Kasumi-1 (cell line): ENCODE measurements around the gene MC3R.

ENCODE experiments used
- DNase-seq, 2 experiments: peaks; one replicate each; lab custom pipeline; 2025; lab: John Stamatoyannopoulos, UW

MC3R gene

DNA sequence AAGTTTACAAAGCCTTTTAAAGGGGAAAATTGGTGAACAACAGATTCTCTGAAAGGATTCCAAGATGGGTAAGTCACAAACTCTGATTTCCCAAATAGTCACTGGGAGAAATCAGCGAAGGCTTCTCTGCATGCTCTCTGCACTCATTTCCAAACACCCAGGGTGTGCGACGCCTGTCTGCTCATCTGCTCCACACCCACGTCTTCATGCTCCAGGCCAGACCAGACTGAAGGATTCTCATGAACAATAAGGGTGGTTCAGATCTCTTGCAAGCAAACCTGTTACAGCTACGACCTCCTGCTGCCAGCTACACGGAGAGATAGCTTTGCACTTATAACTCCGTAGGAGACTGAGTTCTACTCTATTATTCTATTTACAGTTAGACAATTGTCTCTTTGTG lies 1.4 kb downstream of the MC3R start:
- DNase-seq = no peak

- no peak for DNase-seq
Measured at GRCh38 chr20:56257604-56258003, 9.1 kb downstream of the MC3R start.

DNA sequence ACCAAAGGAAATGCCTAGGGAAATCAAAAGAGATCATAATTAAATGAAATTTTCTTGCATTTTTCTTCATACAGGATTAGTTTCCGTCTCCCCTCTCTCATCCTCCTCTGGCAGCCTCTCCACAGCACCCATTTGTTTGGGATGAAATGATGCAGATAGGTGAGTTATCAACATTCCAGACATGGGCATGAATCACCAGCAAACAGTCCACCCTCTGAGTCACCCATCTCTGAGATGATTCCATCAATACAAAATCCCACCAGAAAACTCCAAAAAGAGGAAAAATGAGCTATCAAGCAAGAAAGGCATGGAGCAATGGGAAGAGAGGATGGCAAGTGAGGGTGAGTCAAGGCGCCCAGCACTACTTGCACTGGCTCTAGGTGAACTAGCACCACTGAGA lies 11.4 kb downstream of the MC3R start:
- no peak for DNase-seq

- no peak for DNase-seq
Measured at GRCh38 chr20:56268536-56268935, 20.0 kb downstream of the MC3R start.

DNA sequence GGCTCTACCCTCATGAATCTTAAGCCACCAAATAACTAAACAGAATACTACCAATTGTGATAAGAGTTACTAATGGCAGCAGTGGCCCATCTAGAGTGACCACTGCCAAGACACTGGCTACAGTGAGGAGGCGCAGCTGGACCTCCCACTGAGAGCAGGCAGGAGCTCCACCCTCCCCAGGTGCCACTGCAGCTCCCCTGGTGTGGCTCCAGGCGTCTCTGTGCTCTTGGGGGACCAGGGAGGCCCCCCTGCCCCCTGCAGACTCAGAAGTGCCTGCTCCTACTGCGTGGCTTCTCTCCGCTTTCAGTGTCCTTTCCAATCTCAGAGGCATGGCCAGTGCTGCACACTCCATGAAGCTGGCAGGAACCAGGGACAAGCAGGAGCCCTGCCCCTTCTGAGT lies 23.4 kb downstream of the MC3R start:
- no peak for DNase-seq

DNA sequence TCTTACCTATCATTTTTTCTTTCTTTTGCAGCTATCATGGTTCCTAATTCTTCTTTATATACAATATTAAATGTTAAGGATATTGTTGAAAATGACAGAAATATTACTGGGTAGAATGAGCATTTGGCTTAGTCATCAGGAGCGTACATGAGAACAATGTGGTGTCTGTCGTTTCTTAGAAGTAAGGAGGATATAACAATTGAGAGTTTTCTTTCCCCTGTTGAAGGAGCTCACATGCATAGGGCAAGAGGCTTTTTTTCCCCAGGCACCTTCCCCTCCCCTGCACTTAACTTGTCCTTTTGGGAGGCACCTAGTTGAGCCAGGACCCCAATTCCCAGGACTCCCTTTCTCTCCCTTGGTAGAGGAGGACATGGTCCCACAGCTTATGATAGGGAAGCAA lies 25.0 kb downstream of the MC3R start:
- no peak for DNase-seq

DNA sequence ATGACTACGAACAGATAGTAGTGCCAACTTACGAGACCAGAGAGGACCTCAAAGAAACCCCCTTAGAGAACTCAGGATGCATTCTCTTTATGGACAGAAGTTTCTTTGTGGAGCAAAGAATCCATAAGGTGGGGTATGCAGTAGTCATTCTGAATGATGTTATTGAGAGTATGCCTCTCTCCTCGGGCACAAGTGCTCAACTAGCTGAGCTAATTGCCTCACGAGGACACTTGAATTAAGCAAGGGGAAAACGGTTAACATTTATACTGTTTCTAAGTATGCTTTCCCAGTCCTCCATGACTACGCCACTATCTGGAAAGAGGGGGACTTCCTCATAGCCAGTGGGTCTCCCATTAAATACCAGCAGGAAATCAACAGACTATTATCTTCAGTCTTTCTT lies 25.6 kb downstream of the MC3R start:
- no peak for DNase-seq

- DNase-seq = peak; percentile 26 to 29
Measured at GRCh38 chr20:56278196-56278595, 29.7 kb downstream of the MC3R start.

GRCh38 chr20:56285496-56285895 lies 37.0 kb downstream of the MC3R start:
- no peak for DNase-seq

DNA sequence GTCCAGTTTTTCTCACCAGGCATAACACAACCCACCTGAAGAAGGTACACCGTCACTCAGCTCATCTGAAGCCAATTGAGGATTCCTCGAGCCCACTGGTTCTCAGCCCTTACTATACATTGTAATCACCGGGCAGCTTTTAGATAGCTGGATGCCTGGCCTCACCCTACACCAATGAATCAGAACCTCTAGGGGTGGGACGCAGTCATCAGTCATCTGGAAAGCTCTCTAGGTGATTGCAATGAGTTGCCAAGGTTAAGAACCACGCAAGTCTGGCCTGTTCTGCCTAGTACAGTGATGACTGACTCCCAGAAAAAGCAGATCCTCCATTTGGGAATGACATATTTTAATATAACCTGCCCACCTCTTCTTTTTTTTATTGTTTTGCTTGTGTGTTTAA lies 41.1 kb downstream of the MC3R start:
- DNase-seq = no peak

- DNase-seq = no peak
Measured at GRCh38 chr20:56299362-56299761, 50.8 kb downstream of the MC3R start.
